ENCODE measurements around the gene SLC6A14. TPM values are rescaled to one million over a fixed set of nuclear protein-coding genes. Genes with fewer than 3 reads are reported as not detected.

The SLC6A14 gene, protein sequence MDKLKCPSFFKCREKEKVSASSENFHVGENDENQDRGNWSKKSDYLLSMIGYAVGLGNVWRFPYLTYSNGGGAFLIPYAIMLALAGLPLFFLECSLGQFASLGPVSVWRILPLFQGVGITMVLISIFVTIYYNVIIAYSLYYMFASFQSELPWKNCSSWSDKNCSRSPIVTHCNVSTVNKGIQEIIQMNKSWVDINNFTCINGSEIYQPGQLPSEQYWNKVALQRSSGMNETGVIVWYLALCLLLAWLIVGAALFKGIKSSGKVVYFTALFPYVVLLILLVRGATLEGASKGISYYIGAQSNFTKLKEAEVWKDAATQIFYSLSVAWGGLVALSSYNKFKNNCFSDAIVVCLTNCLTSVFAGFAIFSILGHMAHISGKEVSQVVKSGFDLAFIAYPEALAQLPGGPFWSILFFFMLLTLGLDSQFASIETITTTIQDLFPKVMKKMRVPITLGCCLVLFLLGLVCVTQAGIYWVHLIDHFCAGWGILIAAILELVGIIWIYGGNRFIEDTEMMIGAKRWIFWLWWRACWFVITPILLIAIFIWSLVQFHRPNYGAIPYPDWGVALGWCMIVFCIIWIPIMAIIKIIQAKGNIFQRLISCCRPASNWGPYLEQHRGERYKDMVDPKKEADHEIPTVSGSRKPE
- under 1 TPM; 0.07 to 0.26 (median 0.14) TPM for polyA plus RNA-seq (ENCODE audit: insufficient read length in 4 of 4)

- DNase-seq (ENCODE audit: low read depth in 4 of 4, low spot score in 3 of 4), result no peak
These were observed at the start of gene SLC6A14 for GRCh38 chrX:116436358-116436816. Gene SLC6A14, plus strand, starts transcription at chrX:116436606. Its CDS starts 104 bp downstream, at chrX:116436710.

- DNase-seq (ENCODE audit: low read depth in 4 of 4, low spot score in 3 of 4), result no peak
These were observed 40.7 kb upstream of the SLC6A14 start for GRCh38 chrX:116395752-116396151.

DNA sequence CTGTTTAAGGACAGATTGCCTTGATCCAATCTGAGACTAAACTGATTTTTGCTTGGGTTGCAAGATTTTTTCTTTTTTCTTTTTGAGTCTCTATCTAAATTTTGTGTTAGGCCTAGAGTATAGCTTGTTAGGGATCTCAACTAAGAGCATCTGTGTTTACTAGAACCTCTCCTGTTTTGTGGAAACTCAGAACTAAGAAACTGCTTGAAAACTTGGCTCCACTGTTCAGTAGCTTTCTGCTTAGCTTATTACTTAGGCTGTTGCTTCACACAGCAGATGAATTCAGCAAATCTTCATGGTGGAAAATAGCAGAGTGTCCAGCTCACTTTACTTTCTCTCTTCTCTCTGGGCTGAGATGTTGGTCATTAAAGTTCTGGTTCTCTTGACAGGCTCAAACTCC lies 36.7 kb upstream of the SLC6A14 start:
- no peak for DNase-seq (ENCODE audit: low read depth in 4 of 4, low spot score in 3 of 4)

DNA sequence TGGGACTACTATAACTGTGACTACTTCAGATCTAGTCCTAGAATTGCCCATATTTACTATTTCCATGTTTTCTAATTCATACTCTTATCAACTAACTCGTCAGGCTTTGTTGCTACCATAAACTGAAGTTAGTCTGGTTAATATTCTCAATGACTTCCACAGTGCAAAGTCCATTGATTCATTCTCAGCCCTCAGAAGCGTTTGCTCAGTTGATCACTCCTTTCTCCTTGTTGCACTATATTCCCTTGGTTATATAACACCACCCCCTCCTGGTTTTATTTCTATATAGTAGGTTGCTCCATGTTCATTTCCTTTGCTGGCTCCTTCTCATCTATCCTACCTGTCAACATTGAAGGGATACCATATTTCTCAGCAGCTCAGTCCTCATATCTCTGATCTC lies 27.2 kb upstream of the SLC6A14 start:
- DNase-seq (ENCODE audit: low read depth in 4 of 4, low spot score in 3 of 4), result no peak

GRCh38 chrX:116413273-116413672 lies 23.1 kb upstream of the SLC6A14 start:
- no peak for DNase-seq (ENCODE audit: low read depth in 4 of 4, low spot score in 3 of 4)

DNA sequence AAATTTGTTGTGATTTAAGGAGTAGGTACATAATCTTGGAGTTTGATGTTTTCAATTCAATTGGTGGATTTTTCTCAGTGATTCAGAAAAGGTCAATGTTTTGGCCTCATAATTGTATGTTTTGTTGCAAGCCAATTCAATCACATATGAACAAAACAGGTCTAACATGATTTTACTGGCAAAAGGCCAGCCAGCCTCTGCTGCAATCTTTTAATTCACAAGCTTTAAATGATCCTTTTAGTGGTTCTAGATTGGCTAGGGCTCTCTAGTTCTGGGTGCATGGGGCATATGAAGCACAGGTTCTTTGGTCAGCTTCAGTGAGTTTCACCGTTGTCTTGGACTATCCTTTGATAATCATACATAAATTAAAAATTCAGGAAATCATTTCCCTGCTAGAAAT lies 19.2 kb upstream of the SLC6A14 start:
- peak in 1 of 4 donors; percentile 0 for DNase-seq (ENCODE audit: low read depth in 4 of 4, low spot score in 3 of 4)

- no peak for DNase-seq (ENCODE audit: low read depth in 4 of 4, low spot score in 3 of 4)
These were observed 18.4 kb upstream of the SLC6A14 start for GRCh38 chrX:116417968-116418367.

DNA sequence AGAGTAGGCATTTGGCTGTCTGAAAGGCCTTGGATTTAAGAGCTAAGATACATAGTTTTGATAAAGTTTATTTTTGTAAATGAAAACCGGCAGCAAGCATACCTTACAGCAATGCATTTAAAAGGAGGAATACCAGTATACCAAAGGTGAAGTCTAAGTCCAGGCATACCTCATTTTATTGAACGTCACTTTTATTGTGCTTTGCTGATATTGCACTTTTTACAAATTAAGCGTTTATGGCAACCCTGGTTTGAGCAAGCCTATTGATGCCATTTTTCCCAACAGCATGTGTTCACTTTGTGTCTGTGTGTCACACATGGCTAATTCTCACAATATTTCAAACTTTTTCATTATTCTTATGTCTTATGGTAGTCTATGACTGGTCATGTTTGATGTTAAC lies 8.4 kb upstream of the SLC6A14 start:
- DNase-seq (ENCODE audit: low read depth in 4 of 4, low spot score in 3 of 4), result no peak

GRCh38 chrX:116435597-116435996 lies 809 bp upstream of the SLC6A14 start:
- no peak for DNase-seq (ENCODE audit: low read depth in 4 of 4, low spot score in 3 of 4)

- DNase-seq (ENCODE audit: low read depth in 4 of 4, low spot score in 3 of 4), result no peak
These were observed 12.8 kb downstream of the SLC6A14 start for GRCh38 chrX:116449156-116449555.

GRCh38 chrX:116462822-116463221 lies 26.4 kb downstream of the SLC6A14 start, which contains the start of gene CT83:
Gene CT83, minus strand, starts transcription at chrX:116462976. Its CDS starts 120 bp downstream, at chrX:116462856.
- no peak for DNase-seq (ENCODE audit: low read depth in 4 of 4, low spot score in 3 of 4)

DNA sequence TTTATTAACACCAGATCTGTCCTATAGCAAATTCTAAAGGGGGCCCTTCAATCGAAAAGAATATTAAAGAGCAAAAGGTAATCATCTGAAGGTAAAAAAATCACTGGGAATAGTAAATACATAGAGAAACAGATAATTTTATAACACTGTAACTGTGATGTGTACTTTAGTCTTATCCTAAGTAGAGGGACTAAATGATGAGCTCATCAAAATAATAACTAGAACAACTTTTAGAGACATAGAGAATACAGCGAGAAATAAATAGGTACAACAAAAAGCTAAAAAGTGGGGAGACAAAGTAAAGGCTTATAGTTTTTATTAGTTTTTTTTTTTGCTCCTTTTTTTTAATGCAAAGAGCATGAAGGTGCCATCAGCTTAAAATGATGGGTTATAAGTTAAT lies 43.7 kb downstream of the SLC6A14 start:
- no peak for DNase-seq (ENCODE audit: low read depth in 4 of 4, low spot score in 3 of 4)

DNA sequence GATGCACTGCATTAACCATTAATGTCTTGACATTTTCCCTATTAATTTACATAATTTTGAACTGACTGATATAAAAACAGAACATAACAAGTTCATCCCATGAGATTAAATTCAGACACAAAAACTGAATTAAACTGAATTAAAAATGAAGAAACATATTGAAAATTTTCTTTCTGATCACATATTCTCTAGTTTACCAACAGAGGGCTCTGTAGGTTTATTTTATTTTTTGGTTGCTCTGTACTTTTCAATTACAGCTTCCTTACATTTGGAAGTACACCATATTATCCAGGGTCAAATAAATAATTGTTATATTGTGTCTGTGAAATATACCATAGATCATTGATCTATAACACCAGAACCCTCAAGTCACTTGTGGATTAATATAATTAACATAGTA lies 53.7 kb downstream of the SLC6A14 start:
- no peak for DNase-seq (ENCODE audit: low read depth in 4 of 4, low spot score in 3 of 4)

DNA sequence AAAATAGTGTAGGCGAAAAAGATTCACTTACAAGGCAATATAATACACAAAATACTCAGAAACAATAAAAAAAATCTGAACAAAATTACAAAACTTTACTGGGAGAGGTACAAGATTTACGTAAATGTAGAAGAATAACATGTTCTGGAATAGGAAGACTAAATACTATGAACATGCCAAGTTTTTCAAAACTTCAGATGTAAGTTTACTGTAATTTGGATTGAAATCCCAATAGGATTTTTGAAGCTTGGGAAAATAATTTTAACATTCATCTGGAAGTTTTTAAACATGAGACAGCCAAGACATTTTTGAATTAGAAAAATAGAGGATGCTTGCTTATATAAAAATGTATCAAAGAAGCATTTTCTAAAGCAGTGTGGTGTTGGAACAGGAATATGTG lies 56.9 kb downstream of the SLC6A14 start:
- no peak for DNase-seq (ENCODE audit: low read depth in 4 of 4, low spot score in 3 of 4)

DNA sequence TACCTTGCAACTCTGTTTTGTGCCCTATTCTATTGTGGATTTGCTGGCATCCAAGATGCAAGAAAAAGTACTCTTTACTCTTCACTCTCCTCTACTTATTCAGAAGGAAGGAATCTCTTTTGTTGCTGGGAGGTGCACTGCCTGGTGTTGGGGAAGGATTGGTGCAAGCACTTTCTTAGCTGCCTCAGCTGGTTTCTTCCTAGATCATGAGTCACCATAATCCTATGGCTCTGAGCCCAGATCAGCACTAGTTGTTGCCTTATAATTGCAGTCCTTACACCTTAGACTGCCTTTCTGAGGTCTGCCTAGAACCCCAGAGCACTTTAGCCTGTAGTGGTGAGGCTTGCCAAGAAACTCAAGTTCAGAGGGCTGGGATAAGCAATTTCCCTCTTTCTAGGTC lies 63.4 kb downstream of the SLC6A14 start:
- no peak for DNase-seq (ENCODE audit: low read depth in 4 of 4, low spot score in 3 of 4)

Other genes starting within 250 kb of the SLC6A14 start
- gene CT83, start 26.4 kb downstream of the SLC6A14 start, polyA plus RNA-seq (ENCODE audit: insufficient read length in 4 of 4), result not detected

Measured in right renal pelvis (tissue), 4 donors.